Astrocyte (in vitro differentiated cells and primary cell): Measurements from ENCODE around the gene ACD. TPM values are rescaled to one million over a fixed set of nuclear protein-coding genes. Genes with fewer than 3 reads are reported as not detected.

ENCODE experiments used
- DNase-seq: peaks from one replicate; pipeline ENCODE4 v3.0.0-alpha.2; 2010; ENCODE audit warnings: low read depth
- FAIRE-seq: peaks from 2 replicates; lab custom pipeline; 2011; peaks lifted over from hg19 to GRCh38; lab: Jason Lieb, UNC
- H2AFZ ChIP-seq: 2 replicates; pipeline ENCODE4 v1.6.0; 2012; ENCODE audit warnings: low read depth, low read length, inconsistent platforms
- H3K27ac ChIP-seq: 2 replicates; pipeline ENCODE4 v1.5.1; 2011; ENCODE audit warnings: low read depth, low read length, inconsistent platforms
- H3K27me3 ChIP-seq: 2 replicates; pipeline ENCODE4 v1.6.0; 2011; ENCODE audit warnings: low read length, inconsistent platforms; ENCODE audit not compliant: insufficient read depth
- H3K36me3 ChIP-seq: 2 replicates; pipeline ENCODE4 v1.5.1; 2011; ENCODE audit warnings: low read length, inconsistent platforms; ENCODE audit not compliant: insufficient read depth
- H3K4me1 ChIP-seq: 2 replicates; pipeline ENCODE4 v1.5.1; 2011; ENCODE audit warnings: low read length, inconsistent platforms; ENCODE audit not compliant: insufficient read depth
- H3K4me2 ChIP-seq: 2 replicates; pipeline ENCODE4 v1.6.0; 2012; ENCODE audit warnings: low read length, inconsistent platforms
- H3K4me3 ChIP-seq: 2 replicates; pipeline ENCODE4 v1.5.1; 2011; ENCODE audit warnings: low read depth, mild to moderate bottlenecking, low read length, inconsistent platforms; ENCODE audit not compliant: insufficient read depth
- H3K79me2 ChIP-seq: 2 replicates; pipeline ENCODE4 v1.6.0; 2012; ENCODE audit warnings: mild to moderate bottlenecking, low read length, inconsistent platforms; ENCODE audit not compliant: insufficient read depth
- H3K9ac ChIP-seq: 2 replicates; pipeline ENCODE4 v1.6.0; 2012; ENCODE audit warnings: mild to moderate bottlenecking, low read length, inconsistent platforms
- H3K9me3 ChIP-seq: 2 replicates; pipeline ENCODE4 v1.5.1; 2012; ENCODE audit warnings: low read depth, mild to moderate bottlenecking, low read length, inconsistent platforms; ENCODE audit not compliant: insufficient read depth
- H4K20me1 ChIP-seq: 2 replicates; pipeline ENCODE4 v1.6.0; 2012; ENCODE audit warnings: low read length, inconsistent platforms; ENCODE audit not compliant: insufficient read depth
- H3K27ac Mint-ChIP-seq: one replicate; pipeline ENCODE4 v1.8.0; 2021; ENCODE audit warnings: mild to moderate bottlenecking, mixed read lengths; ENCODE audit not compliant: unreplicated experiment
- H3K27me3 Mint-ChIP-seq: one replicate; pipeline ENCODE4 v1.8.0; 2021; ENCODE audit warnings: low read depth, mixed read lengths; ENCODE audit not compliant: unreplicated experiment
- H3K36me3 Mint-ChIP-seq: one replicate; pipeline ENCODE4 v1.8.0; 2021; ENCODE audit warnings: low read depth, mixed read lengths; ENCODE audit not compliant: unreplicated experiment
- H3K4me1 Mint-ChIP-seq: one replicate; pipeline ENCODE4 v1.8.0; 2021; ENCODE audit warnings: low read depth, mixed read lengths; ENCODE audit not compliant: unreplicated experiment
- H3K4me3 Mint-ChIP-seq: one replicate; pipeline ENCODE4 v1.8.0; 2021; ENCODE audit warnings: mild to moderate bottlenecking, moderate library complexity, mixed read lengths; ENCODE audit not compliant: unreplicated experiment
- H3K9me3 Mint-ChIP-seq: one replicate; pipeline ENCODE4 v1.8.0; 2021; ENCODE audit warnings: mild to moderate bottlenecking, mixed read lengths; ENCODE audit not compliant: unreplicated experiment
- EZH2 ChIP-seq: IDR thresholded peaks from 2 replicates; pipeline ENCODE4 v1.6.1; 2012; ENCODE audit warnings: mild to moderate bottlenecking, low read length, inconsistent platforms; ENCODE audit not compliant: insufficient read depth
- total RNA-seq: library from RNA; stranded (reverse); gene quantifications from 2 replicates; pipeline ENCODE4 v1.2.1, GENCODE V29; 2021
- TF ChIP-seq, protein P1 (sequence below): IDR thresholded peaks from 2 replicates; pipeline ENCODE4 v1.5.1; 2011; ENCODE audit warnings: low read depth, mild to moderate bottlenecking, inconsistent platforms, low read length, moderate library complexity; ENCODE audit not compliant: insufficient read depth

The ACD gene
- total RNA-seq, 1 donor from 2014 or later = 11.8 TPM

- H3K4me1 Mint-ChIP-seq = no peaks in the 10 kb centered on the region
- Histone ChIP-seq H3K79me2 (peaks cover 55% of the 10 kb centered on the region), H3K9ac (no peak overlapping the region), H4K20me1 (peaks cover 38% of the 10 kb centered on the region), H2AFZ (no peak overlapping the region), H3K4me3 (no peak overlapping the region), H3K9me3 (no peaks in the 10 kb centered on the region), H3K36me3 (peaks cover 10% of the 10 kb centered on the region), H3K27me3 (no peaks in the 10 kb centered on the region), H3K27ac (no peak overlapping the region), H3K4me1 (no peaks in the 10 kb centered on the region), H3K4me2 (no peak overlapping the region)
- FAIRE-seq (no peak), DNase-seq (no peak)
- TF ChIP-seq EZH2 = no peak
- TF ChIP-seq, protein P1, sequence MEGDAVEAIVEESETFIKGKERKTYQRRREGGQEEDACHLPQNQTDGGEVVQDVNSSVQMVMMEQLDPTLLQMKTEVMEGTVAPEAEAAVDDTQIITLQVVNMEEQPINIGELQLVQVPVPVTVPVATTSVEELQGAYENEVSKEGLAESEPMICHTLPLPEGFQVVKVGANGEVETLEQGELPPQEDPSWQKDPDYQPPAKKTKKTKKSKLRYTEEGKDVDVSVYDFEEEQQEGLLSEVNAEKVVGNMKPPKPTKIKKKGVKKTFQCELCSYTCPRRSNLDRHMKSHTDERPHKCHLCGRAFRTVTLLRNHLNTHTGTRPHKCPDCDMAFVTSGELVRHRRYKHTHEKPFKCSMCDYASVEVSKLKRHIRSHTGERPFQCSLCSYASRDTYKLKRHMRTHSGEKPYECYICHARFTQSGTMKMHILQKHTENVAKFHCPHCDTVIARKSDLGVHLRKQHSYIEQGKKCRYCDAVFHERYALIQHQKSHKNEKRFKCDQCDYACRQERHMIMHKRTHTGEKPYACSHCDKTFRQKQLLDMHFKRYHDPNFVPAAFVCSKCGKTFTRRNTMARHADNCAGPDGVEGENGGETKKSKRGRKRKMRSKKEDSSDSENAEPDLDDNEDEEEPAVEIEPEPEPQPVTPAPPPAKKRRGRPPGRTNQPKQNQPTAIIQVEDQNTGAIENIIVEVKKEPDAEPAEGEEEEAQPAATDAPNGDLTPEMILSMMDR = no peak
- H3K9me3 Mint-ChIP-seq = no peaks in the 10 kb centered on the region
- H3K4me3 Mint-ChIP-seq = no peak overlapping the region
- peaks cover 5% of the 10 kb centered on the region for H3K36me3 Mint-ChIP-seq
- no peak overlapping the region for H3K27ac Mint-ChIP-seq
- H3K27me3 Mint-ChIP-seq = no peaks in the 10 kb centered on the region
Measured at GRCh38 chr16:67608364-67608763, 51.7 kb downstream of the ACD start.

Other genes with a start within 250 kb of the ACD start
- gene ZDHHC1, start 243.8 kb downstream of the ACD start, total RNA-seq = 3.7 and 4.4 TPM in 2 replicates
- 0.14 TPM in 1 of 2 replicates, not detected in the other for gene HSD11B2, start 229.1 kb downstream of the ACD start, total RNA-seq
- 114 TPM in 2 replicates for gene ATP6V0D1, start 179.1 kb downstream of the ACD start, total RNA-seq
- gene AGRP, start 176.7 kb downstream of the ACD start, total RNA-seq = not detected in 2 replicates
- 94.5 and 116 TPM in 2 replicates for gene RIPOR1, start 131.4 kb downstream of the ACD start, total RNA-seq
- 25.5 and 26.8 TPM in 2 replicates for gene CTCF, start 97.7 kb downstream of the ACD start, total RNA-seq
- gene CARMIL2, start 15.1 kb downstream of the ACD start, total RNA-seq = 2.0 TPM in 2 replicates
- gene PARD6A, start 700 bp upstream of the ACD start, total RNA-seq = 1.2 and 1.4 TPM in 2 replicates
- gene ENKD1, start 6.5 kb upstream of the ACD start, total RNA-seq = 6.0 and 8.5 TPM in 2 replicates
- 0.32 and 1.6 TPM in 2 replicates for gene C16orf86, start 6.6 kb upstream of the ACD start, total RNA-seq
- 31.3 and 32.4 TPM in 2 replicates for gene GFOD2, start 59.1 kb upstream of the ACD start, total RNA-seq
- gene RANBP10, start 146.3 kb upstream of the ACD start, total RNA-seq = 14.2 and 15.7 TPM in 2 replicates
- 1.3 and 1.5 TPM in 2 replicates for gene TSNAXIP1, start 146.6 kb upstream of the ACD start, total RNA-seq
- gene THAP11, start 182.1 kb upstream of the ACD start, total RNA-seq = 16.5 and 18.1 TPM in 2 replicates
- 214 and 224 TPM in 2 replicates for gene NUTF2, start 186.7 kb upstream of the ACD start, total RNA-seq
- gene CENPT, start 187.4 kb upstream of the ACD start, total RNA-seq = 67.3 and 79.3 TPM in 2 replicates
- 61.5 and 64.8 TPM in 2 replicates for gene EDC4, start 212.8 kb upstream of the ACD start, total RNA-seq
- gene NRN1L, start 224.6 kb upstream of the ACD start, total RNA-seq = 0.82 and 0.91 TPM in 2 replicates
- 27.3 and 29.7 TPM in 2 replicates for gene PSKH1, start 233.0 kb upstream of the ACD start, total RNA-seq